H1 (cell line): ENCODE results near the gene CDH22. TPM values are rescaled to one million over a fixed set of nuclear protein-coding genes. Genes with fewer than 3 reads are reported as not detected.

Experiments used
- CTCF ChIA-PET: fragments of 300-600 bp; sonication (Branson Sonifier 250); formaldehyde crosslinking; loops from one replicate; lab custom pipeline; 2021; ENCODE audit not compliant: partially characterized antibody; lab: Charles Lee
- POLR2A ChIA-PET: fragments of 300-600 bp; sonication (Branson Sonifier 250); formaldehyde crosslinking; loops from one replicate; lab custom pipeline; 2021; ENCODE audit warnings: inconsistent platforms; ENCODE audit not compliant: partially characterized antibody; lab: Charles Lee
- DNase-seq, 2 experiments: peaks; one replicate each; pipeline versions ENCODE4 v3.0.0 to v3.0.0-alpha.2; 2010 to 2022; ENCODE audit warnings: low spot score in 2 of 2, low read depth in 1 of 2, mixed read lengths in 1 of 2
- FAIRE-seq: peaks from 2 replicates; lab custom pipeline; 2011; peaks lifted over from hg19 to GRCh38; lab: Jason Lieb, UNC
- H2AFZ ChIP-seq: 2 replicates; pipeline ENCODE4 v1.8.1; 2012; ENCODE audit warnings: low read length, inconsistent platforms
- H2AK5ac ChIP-seq: 2 replicates; pipeline ENCODE4 v1.6.1; 2013; ENCODE audit warnings: low read depth, low read length
- H2BK120ac ChIP-seq: replicated peaks from 2 replicates; pipeline ENCODE3; 2013; ENCODE audit warnings: low read depth, low read length, inconsistent platforms
- H2BK12ac ChIP-seq: 2 replicates; pipeline ENCODE4 v1.6.1; 2013; ENCODE audit warnings: low read depth, low read length
- H2BK15ac ChIP-seq: 2 replicates; pipeline ENCODE4 v1.6.1; 2013; ENCODE audit warnings: low read length
- H2BK20ac ChIP-seq: 2 replicates; pipeline ENCODE4 v1.6.1; 2013; ENCODE audit warnings: low read length
- H2BK5ac ChIP-seq: 2 replicates; pipeline ENCODE4 v1.6.1; 2013; ENCODE audit warnings: low read depth, low read length
- H3K14ac ChIP-seq: 2 replicates; pipeline ENCODE4 v1.6.1; 2013; ENCODE audit warnings: inconsistent platforms; ENCODE audit not compliant: insufficient read length
- H3K18ac ChIP-seq: 2 replicates; pipeline ENCODE4 v1.6.1; 2013; ENCODE audit warnings: low read length; ENCODE audit errors: extremely low read depth
- H3K23ac ChIP-seq: 2 replicates; pipeline ENCODE4 v1.6.1; 2013; ENCODE audit warnings: inconsistent platforms; ENCODE audit not compliant: insufficient read length
- H3K23me2 ChIP-seq: 2 replicates; pipeline ENCODE4 v1.6.1; 2013; ENCODE audit warnings: low read depth, low read length
- H3K27ac ChIP-seq: 2 replicates; pipeline ENCODE4 v1.6.1; 2011; ENCODE audit warnings: low read depth, low read length, inconsistent platforms
- H3K27me3 ChIP-seq, 4 experiments: replicated peaks in 1 of 4; 1 replicate in 1 of 4; 2 replicates in 3 of 4; pipeline versions ENCODE4 v1.6.1 to v1.8.1; 2011 to 2013; ENCODE audit warnings: low read length in 3 of 4, mild to moderate bottlenecking in 3 of 4, inconsistent platforms in 2 of 4, mixed read lengths in 2 of 4, moderate library complexity in 1 of 4; ENCODE audit not compliant: control insufficient read depth in 3 of 4, insufficient read depth in 3 of 4; ENCODE audit errors: extremely low read depth in 1 of 4
- H3K36me3 ChIP-seq, 4 experiments: 2 replicates each; pipeline versions ENCODE4 v1.6.1 to v1.8.1; 2011 to 2013; ENCODE audit warnings: mild to moderate bottlenecking in 4 of 4, low read length in 3 of 4, moderate library complexity in 2 of 4, control low read depth in 1 of 4, inconsistent platforms in 1 of 4; ENCODE audit not compliant: insufficient read depth in 4 of 4, control insufficient read depth in 2 of 4
- H3K4ac ChIP-seq: replicated peaks from 2 replicates; pipeline ENCODE3; 2013; ENCODE audit warnings: low read length, low read depth, mixed read lengths, inconsistent platforms; ENCODE audit not compliant: insufficient read length
- H3K4me1 ChIP-seq, 4 experiments: replicated peaks in 1 of 4; 1 replicate in 1 of 4; 2 replicates in 3 of 4; pipeline versions ENCODE4 v1.6.1 to v1.8.1; 2011 to 2013; ENCODE audit warnings: low read length in 3 of 4, inconsistent platforms in 2 of 4, mixed read lengths in 1 of 4; ENCODE audit not compliant: insufficient read depth in 4 of 4, control insufficient read depth in 3 of 4
- H3K4me2 ChIP-seq, 2 experiments: 2 replicates each; pipeline versions ENCODE4 v1.6.1 to v1.8.1; 2011 to 2013; ENCODE audit warnings: low read depth in 2 of 2, low read length in 2 of 2, control low read depth in 1 of 2, inconsistent platforms in 1 of 2, mild to moderate bottlenecking in 1 of 2; ENCODE audit not compliant: insufficient read depth in 1 of 2
- H3K4me3 ChIP-seq, 4 experiments: fragments of 200-600, 300-600 bp in 1 of 4; sonication (generic), shearing (Covaris generic), sonication (Bioruptor Twin) in 1 of 4; 2 replicates each; pipeline versions ENCODE4 v1.5.1 to v1.8.1; 2011 to 2016; ENCODE audit warnings: low read length in 4 of 4, low read depth in 3 of 4, control low read depth in 2 of 4, inconsistent platforms in 2 of 4, mild to moderate bottlenecking in 2 of 4, mixed read lengths in 1 of 4, moderate library complexity in 1 of 4; ENCODE audit not compliant: insufficient read depth in 2 of 4; ENCODE audit errors: extremely low read depth in 1 of 4
- H3K56ac ChIP-seq: replicated peaks from 2 replicates; pipeline ENCODE3; 2013; ENCODE audit warnings: low read depth, mild to moderate bottlenecking, mixed read lengths, low read length, inconsistent platforms; ENCODE audit not compliant: insufficient read length
- H3K79me1 ChIP-seq: 2 replicates; pipeline ENCODE4 v1.6.1; 2013; ENCODE audit warnings: low read depth, low read length, control low read depth
- H3K79me2 ChIP-seq, 2 experiments: 2 replicates each; pipeline versions ENCODE4 v1.6.1 to v1.8.1; 2012 to 2013; ENCODE audit warnings: low read length in 2 of 2, mild to moderate bottlenecking in 2 of 2, inconsistent platforms in 1 of 2; ENCODE audit not compliant: insufficient read depth in 2 of 2, control insufficient read depth in 1 of 2
- H3K9ac ChIP-seq, 4 experiments: replicated peaks in 1 of 4; 1 replicate in 1 of 4; 2 replicates in 3 of 4; pipeline versions ENCODE4 v1.6.1 to v1.8.1; 2011 to 2013; ENCODE audit warnings: low read depth in 3 of 4, low read length in 3 of 4, control low read depth in 2 of 4, mild to moderate bottlenecking in 2 of 4, moderate library complexity in 2 of 4, inconsistent platforms in 1 of 4; ENCODE audit errors: extremely low read depth in 1 of 4
- H3K9me3 ChIP-seq, 2 experiments: 2 replicates each; pipeline versions ENCODE4 v1.6.1 to v1.8.1; 2012 to 2013; ENCODE audit warnings: mild to moderate bottlenecking in 2 of 2, moderate library complexity in 2 of 2, control low read depth in 1 of 2, inconsistent platforms in 1 of 2, low read depth in 1 of 2, low read length in 1 of 2, mixed read lengths in 1 of 2; ENCODE audit not compliant: insufficient read depth in 2 of 2
- H4K20me1 ChIP-seq, 2 experiments: replicated peaks in 1 of 2; 2 replicates each; pipeline versions ENCODE3 to v1.8.1; 2011 to 2013; ENCODE audit warnings: inconsistent platforms in 2 of 2, low read length in 2 of 2, mild to moderate bottlenecking in 1 of 2; ENCODE audit not compliant: insufficient read depth in 2 of 2, control insufficient read depth in 1 of 2
- H4K5ac ChIP-seq: 2 replicates; pipeline ENCODE4 v1.6.1; 2013; ENCODE audit warnings: low read length, low read depth, mixed read lengths, inconsistent platforms; ENCODE audit not compliant: insufficient read length
- H4K8ac ChIP-seq: 2 replicates; pipeline ENCODE4 v1.8.0; 2013; ENCODE audit warnings: mild to moderate bottlenecking, moderate library complexity, low read length, inconsistent platforms; ENCODE audit not compliant: insufficient read depth; ENCODE audit errors: extremely low read depth
- H4K91ac ChIP-seq: replicated peaks from 2 replicates; pipeline ENCODE3; 2013; ENCODE audit warnings: low read length, mixed read lengths, inconsistent platforms; ENCODE audit not compliant: insufficient read length
- HDAC2 ChIP-seq, 2 experiments: fragments of 300-600 bp in 1 of 2; sonication (generic) in 1 of 2; IDR thresholded peaks; 2 replicates each; pipeline ENCODE4 v1.6.1; 2011 to 2012; ENCODE audit warnings: low read depth in 2 of 2, low read length in 2 of 2, mild to moderate bottlenecking in 2 of 2, moderate library complexity in 2 of 2, borderline replicate concordance in 1 of 2, inconsistent platforms in 1 of 2
- KDM1A ChIP-seq: fragments of 200-600, 300-600 bp; sonication (generic); IDR thresholded peaks from 2 replicates; pipeline ENCODE4 v1.7.1; 2016; ENCODE audit warnings: mild to moderate bottlenecking, low read length, borderline replicate concordance
- SP2 ChIP-seq: IDR thresholded peaks from 2 replicates; pipeline ENCODE4 v1.6.1; 2012; ENCODE audit warnings: mild to moderate bottlenecking, low read length, inconsistent platforms
- WGBS, 2 experiments: shearing (Covaris generic) in 1 of 2; methylation state at CpG; one replicate each; pipeline versions ENCODE4 v1.1.6 to v1.1.7; 2013 to 2015; ENCODE audit warnings: low lambda C conversion rate in 2 of 2, mixed read lengths in 2 of 2, inconsistent platforms in 1 of 2, low coverage in 1 of 2, missing lambda C conversion rate in 1 of 2; ENCODE audit not compliant: insufficient replicate concordance in 2 of 2, insufficient coverage in 1 of 2, insufficient read length in 1 of 2; ENCODE audit errors: extremely low coverage in 1 of 2, missing lambda C conversion rate in 1 of 2; 5-methylcytosine and 5-hydroxymethylcytosine counted together
- polyA plus RNA-seq, 7 experiments: library from polyadenylated mRNA; depleted of rRNA in 3 of 7; stranded (reverse) in 5 of 7; unstranded in 2 of 7; fragments of >200 nt in 5 of 7; fragments of 200-250 nt in 2 of 7; gene quantifications; 1 replicate in 5 of 7; 2 replicates in 1 of 7; 4 replicates in 1 of 7; pipeline versions ENCODE4 v1.2.1 to v1.2.3, GENCODE V29; 2011 to 2013; ENCODE audit warnings: missing spikeins in 2 of 7, mixed read lengths in 2 of 7
- total RNA-seq: library from RNA; stranded (reverse); fragmentation: NEBNext Ultra II Directional; extraction: Animal tissue kit (Norgen Biotek cat#: 25700); gene quantifications from 2 replicates; pipeline ENCODE4 v1.2.1, GENCODE V29; 2021

Gene CDH22
- total and polyA plus RNA-seq, 2 of the 8 experiments (the other 6 are each of a cell fraction or from before 2014, with no cell fraction given), result 0.35 to 0.39 TPM

GRCh38 chr20:46175127-46175494 lies 133.2 kb downstream of the CDH22 start:
- Histone ChIP-seq H3K56ac (no peak overlapping the region), H4K5ac (no peak overlapping the region), H3K4me2 (peak overlapping the region; percentile 2 to 80), H3K4me1 (no peaks in the 10 kb centered on the region; a peak in 1 of 7 replicates), H4K91ac (no peak overlapping the region), H3K4me3 (peak overlapping the region in 3 of 4 experiments; percentile 17 to 50 (median 22); a peak in 2 of 8 replicates), H3K79me1 (no peaks in the 10 kb centered on the region), H2BK15ac (no peak overlapping the region), H2BK20ac (no peak overlapping the region), H3K23ac (no peak overlapping the region), H3K9me3 (no peaks in the 10 kb centered on the region), H3K27ac (no peak overlapping the region), H4K8ac (peak overlapping the region; percentile 81), H2AK5ac (no peak overlapping the region), H3K27me3 (peaks cover 8 to 33% (median 32%) of the 10 kb centered on the region in 4 experiments), H3K23me2 (peaks cover 2% of the 10 kb centered on the region; the same call in 1 of the 2 replicates), H3K9ac (no peak overlapping the region), H2AFZ (no peak overlapping the region; the same call in 1 of the 2 replicates), H3K18ac (no peak overlapping the region), H2BK120ac (no peak overlapping the region), H2BK12ac (no peak overlapping the region), H2BK5ac (no peak overlapping the region), H3K4ac (no peak overlapping the region), H3K36me3 (no peaks in the 10 kb centered on the region), H4K20me1 (no peaks in the 10 kb centered on the region), H3K79me2 (no peaks in the 10 kb centered on the region), H3K14ac (no peak overlapping the region)
- DNase-seq (no peak), FAIRE-seq (no peak)
- WGBS, 2 experiments, result 81% methylated on average over 4 of the region's 4 CpGs; no CpG with 5 or more reads in 1 of the 2 experiments
- ChIA-PET CTCF (interaction anchor here (0.5 to 18.5 kb wide), 31 partner anchors 8 to 717 kb away, joined by 3 to 233 read pairs (median 4); no protein-coding TSS in a partner anchor), POLR2A (interaction anchor here (0.6 to 0.9 kb wide), 3 partner anchors 17 to 188 kb away, joined by 3 read pairs; no protein-coding TSS in a partner anchor)
- TF ChIP-seq HDAC2 (IDR thresholded peaks at IDR 0.05; ENCODE audit: borderline replicate concordance in 1 of 2, low read depth in 2 of 2, low read length in 2 of 2) (peak in 1 of 2 experiments; percentile 87; a peak in 1 of 4 replicates), SP2 (no peak), KDM1A (peak; percentile 97)
